Measurements from ENCODE around the gene ERVH48-1.
"Not testable (repeated sequence)": the region's sequence is repeated elsewhere in the genome, so short reads cannot be mapped to it uniquely, and the experiment has no call there.

The ERVH48-1 gene

DNA sequence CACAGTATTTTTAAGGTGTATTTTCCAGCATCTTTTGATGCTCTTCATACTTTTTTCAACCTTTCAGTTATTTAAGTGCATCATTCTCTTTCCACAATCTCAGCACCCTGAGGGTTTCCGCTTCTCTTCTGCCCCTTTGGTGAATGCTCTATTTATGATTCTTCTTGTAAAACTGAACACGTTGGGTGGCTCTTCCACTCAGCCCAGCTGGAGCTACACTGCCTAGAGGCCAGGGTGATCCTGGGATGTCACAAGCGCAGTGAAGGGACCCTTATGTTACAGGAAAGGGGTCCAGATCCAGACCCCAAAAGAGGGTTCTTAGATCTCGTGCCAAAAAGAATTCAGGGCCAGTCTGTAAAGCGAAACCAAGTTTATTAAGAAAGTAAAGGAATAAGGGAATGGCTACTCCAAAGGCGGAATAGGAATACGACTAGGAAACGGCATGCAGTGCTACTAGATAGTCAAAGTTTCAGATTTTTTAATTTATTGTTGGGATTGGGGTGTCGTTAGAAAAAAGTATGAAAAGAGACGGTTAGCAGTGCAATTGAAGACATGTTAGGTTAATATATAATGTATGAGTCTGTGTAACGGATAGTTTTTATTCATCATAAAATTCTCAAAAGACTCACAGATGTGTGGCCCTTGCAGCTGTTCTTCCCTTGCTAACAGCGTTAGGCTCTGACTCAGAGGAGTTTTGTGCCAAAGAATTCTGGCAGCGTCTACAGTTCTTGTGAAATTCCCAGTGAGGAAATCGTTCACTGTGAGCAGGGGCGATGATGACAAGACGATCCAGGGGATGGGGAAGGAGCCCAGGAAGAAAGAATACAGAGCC is 14.4 kb upstream of the ERVH48-1 start:
- no peak for DNase-seq (ENCODE audit: low spot score)

DNA sequence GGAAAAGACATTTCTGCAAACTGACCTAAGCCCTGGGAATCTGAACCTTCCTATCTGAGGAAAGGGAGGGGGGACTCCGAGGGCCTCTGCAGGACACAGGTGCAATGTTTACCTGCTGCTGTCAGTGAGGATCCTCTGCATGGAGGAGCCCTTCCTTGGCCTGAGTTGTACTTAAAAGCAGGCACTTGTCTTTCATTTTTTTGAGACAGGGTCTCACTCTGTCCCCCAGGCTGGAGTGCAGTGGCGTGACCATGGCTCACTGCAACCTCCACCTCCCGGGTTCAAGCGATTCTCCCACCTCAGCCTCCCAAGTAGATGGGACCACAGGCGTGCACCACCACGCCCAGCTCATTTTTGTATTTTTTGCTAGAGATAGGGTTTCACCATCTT is 13.2 kb upstream of the ERVH48-1 start:
- not testable (repeated sequence) for DNase-seq (ENCODE audit: low spot score)

DNA sequence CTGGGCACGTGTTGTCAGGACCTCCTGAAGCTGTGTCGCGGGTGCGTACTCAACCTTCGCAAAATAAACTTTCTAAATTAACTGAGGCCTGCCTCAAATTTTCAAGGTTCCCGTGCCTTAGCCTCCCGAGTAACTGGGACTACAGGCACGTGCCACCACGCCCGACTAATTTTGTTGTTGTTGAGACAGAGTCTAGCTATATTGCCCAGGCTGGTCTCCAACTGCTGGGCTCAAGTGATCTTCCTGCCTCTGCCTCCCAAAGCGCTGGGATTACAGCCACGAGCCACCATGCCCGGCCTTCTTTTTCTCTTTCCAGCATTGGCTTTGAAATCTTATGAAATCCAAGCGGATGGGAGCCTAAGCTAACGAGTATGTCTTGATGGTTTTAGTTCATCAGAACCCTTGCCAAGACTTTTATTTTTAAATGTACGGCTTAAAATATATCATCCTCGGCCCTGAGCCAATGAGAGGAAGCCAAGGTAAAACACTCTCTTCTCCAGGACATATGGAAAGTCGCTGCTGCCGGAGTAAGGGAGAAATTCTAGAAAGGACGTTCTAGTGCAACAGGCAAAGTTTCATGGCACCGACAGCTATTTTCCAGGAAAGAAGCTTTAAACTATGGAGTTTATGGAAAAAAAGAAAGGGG is 12.7 kb upstream of the ERVH48-1 start:
- DNase-seq (ENCODE audit: low spot score) = no peak

DNA sequence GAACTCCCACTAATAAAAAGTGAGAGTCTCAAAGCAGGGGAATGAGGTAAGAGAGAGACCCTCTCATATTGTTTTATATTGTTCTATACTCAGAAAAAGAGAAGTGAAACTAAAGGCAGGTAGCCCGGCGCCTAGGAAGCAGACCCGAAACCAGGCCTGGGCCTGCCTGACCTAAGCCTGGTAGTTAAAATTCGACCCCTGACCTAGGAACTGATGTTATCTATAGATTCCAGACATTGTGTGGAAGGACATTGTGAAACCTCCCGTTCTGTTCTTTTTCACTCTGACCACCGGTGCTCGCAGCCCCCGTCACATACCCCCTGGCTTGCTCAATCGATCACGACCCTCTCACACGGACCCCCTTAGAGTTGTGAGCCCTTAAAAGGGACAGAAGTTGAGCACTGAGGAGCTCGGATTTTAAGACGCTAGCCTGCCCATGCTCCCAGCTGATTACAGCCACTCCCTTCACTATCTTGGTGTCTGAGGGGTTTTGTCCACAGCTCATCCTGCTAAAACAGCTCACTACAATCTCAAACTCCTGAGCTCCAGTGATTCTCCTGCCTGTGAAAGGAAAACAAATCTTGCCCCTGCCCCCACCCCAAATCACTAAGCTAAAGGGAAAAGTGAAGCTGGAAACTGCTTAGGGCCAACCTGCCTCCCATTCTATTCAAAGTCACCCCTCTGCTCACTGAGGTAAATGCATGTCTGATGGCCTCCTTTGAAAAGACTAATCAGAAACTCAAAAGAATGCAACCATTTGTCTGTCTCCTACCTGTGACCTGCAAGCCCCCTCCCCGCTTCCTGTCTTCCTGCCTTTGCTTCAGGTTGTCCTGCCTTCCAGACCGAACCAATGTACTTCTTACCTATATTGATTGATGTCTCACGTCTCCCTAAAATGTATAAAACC is 11.9 kb upstream of the ERVH48-1 start:
- DNase-seq (ENCODE audit: low spot score) = not testable (repeated sequence)

DNA sequence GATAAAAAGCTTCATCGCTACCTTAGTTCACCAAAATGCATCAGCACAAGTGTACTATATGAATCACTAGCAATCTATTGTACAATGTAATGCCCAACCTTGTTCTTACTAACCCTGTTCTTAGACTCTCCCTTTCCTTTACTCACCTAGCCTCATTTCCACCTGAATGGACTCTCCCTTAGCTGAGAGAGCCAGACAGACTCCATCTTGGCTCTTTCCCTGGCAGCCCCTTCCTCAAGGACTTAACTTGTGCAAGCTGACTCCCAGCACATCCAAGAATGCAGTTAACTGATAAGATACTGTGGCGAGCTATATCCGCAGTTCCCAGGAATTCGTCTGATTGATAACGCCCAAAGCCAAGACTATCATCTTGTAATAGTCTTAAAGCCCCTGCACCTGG is 10.9 kb upstream of the ERVH48-1 start:
- not testable (repeated sequence) for DNase-seq (ENCODE audit: low spot score)

DNA sequence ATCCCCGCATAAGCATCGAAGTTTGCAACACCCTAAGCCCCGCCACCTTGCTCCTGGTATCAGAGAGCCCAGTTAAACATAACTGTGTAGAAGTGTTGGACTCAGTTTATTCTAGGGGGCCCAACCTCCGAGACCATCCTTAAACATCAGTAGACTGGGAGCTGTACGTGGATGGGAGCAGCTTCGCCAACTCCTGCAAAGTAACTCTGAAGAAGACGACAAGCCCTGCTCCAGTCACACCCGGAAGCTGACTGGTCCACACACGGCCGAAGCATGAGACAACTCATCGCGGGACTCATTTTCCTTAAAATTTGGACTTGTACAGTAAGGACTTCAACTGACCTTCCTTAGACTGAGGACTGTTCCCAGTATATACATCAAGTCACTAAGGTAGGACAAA is 8.5 kb upstream of the ERVH48-1 start:
- DNase-seq (ENCODE audit: low spot score) = not testable (repeated sequence)

DNA sequence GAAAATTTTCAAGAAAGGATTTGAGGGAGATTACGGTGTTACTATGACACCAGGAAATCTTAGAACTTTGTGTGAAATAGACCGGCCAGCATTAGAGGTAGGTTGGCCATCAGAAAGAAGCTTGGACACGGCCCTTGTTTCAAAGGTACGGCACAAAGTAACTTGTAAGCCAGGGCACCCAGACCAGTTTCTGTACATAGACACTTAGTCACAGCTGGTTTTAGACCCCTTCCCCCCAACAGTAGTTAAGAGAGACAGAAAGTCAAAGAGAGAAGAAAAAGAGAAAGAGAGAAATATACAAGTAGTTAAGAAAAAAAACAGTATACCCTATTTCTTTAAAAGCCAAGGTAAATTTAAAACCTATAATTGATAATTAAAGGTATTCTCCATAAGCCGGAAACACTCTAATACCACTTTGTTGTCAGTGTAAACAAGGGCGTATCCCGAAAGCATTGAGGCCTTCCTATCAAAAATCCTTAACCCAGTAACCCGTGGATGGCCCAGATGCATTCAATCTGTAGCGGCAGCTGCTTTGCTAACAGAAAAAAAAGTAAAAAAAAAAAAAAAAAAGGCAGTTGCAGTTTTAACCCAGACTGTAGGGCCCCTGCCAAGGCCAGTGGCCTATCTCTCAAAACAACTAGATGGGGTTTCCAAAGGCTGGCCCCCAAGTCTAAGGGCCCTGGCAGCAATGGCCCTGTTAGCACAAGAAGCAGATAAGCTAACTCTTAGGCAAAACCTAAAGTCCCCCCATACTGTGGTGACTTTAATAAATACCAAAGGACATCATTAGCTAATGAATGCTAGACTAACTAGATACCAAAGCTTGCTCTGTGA is 7.9 kb upstream of the ERVH48-1 start:
- DNase-seq (ENCODE audit: low spot score) = not testable (repeated sequence)

DNA sequence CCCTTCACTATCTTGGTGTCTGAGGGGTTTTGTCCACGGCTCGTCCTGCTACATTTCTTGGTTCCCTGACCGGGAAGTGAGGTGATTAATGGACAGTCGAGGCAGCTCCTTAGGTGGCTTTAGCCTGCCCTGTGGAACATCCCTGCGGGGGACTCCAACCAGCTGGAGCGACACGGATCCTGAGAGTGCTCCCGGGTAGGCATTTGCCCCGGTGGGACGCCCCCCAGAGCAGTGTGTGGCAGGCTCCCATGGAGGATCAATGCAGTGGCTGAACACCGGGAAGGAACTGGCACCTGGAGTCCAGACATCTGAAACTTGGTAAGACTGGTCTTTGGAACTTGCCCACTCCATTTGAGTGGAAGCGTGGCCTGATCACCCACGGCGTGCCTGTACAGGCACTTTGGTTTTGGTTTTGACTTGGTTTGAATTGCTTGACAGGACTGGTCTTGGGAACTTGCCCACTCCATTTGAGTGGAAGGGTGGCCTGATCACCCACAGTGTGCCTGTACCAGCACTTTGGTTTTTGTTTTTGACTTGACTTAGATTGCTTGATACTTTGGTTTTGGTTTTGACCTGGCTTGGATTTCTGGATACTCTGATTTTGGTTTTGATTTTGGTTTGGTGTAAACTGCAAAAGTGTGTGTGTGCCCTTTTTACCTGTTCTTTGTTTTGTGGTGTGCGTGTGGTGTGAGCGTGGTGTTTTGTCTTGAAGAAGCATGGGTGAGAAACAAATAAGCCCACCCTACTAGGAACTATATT is 7.1 kb upstream of the ERVH48-1 start:
- not testable (repeated sequence) for DNase-seq (ENCODE audit: low spot score)

DNA sequence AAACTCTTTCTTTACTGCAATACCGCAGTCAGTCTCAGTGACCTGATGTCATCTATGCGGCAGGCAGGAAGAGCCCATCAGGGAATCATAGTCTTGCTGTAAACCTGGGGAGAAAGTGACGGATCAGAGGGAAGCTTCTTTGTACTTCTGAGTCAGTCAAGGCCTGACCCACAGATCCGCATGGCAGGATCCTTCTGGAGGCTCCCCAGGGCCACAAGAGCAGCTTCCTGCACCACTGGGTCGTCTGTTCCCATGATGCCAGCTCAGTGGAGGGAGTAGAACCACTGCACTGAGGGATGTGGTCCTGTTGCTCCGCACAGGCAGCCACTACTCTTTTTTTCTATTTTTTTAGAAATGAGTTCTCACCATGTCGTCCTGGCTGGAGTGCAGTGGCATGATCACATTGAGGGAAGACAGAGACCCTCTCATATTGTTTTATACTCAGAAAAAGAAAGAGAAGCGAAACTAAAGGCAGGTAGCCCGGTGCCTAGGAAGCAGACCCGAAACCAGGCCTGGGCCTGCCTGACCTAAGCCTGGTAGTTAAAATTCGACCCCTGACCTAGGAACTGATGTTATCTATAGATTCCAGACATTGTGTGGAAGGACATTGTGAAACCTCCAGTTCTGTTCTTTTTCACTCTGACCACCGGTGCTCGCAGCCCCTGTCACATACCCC is 6.3 kb upstream of the ERVH48-1 start:
- DNase-seq (ENCODE audit: low spot score) = peak; percentile 15

DNA sequence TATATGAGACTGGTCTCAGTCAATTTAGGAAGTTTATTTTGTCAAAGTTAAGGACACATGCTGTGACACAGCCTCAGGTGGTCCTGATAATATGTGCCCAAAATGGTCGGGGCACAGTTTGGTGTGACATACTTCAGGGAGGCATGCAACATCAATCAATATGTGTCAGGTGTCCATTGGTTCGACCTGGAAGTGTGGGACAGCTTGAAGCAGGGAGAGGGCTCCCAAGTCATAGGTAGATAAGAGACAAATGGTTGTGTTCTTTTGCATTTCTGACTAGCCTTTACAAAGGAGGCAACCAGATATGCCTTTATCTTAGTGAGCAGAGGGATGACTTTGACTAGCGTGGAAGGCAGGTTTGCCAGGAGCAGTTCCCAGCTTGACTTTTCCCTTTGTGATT is 4.5 kb upstream of the ERVH48-1 start:
- DNase-seq (ENCODE audit: low spot score) = no peak

DNA sequence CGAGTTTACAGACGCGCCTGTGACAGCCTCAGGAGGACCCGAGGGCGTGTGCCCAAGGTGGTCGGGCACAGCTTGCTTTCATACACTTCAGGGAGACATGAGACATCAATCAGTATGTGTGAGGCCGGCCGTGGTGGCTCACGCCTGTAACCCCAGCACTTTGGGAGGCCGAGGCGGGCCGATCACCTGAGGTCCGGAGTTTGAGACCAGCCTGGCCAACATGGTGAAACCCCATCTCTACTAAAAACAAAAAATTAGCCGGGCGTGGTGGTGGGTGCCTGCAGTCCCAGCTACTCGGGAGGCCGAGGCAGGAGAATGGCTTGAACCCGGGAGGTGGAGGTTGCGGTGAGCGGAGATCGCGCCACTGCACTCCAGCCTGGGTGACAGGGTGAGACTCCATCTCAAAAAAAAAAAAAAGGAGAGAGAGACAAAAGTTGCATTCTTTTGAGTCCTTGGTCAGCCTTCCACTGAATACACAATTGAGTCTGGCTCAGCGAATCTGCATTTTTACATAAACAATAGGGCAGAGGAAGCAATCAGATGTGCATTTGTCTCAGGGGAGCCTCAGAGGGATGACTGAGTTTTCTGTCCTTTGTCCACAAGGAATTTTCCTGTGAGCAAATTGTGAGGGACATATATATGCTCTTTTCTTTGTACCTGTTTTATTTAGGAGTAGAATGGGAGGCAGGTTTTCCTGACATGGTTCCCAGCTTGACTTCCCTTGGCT is 2.2 kb upstream of the ERVH48-1 start:
- not testable (repeated sequence) for DNase-seq (ENCODE audit: low spot score)

DNA sequence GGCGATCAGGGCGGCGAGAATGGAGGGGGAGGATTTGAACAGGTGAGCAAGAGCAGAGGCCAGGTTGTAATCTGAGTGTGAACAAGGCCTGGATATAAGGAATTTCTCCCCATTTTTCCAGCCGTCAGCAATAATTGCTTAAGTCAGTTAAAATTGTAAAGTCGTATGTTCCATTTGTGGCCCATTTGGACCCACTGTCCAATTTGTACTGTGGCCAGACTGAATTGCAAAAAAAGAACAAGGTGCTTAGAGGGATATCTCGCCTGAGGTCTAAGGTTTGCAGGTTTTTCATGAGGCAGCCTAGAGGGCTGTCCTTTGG is 1.0 kb downstream of the ERVH48-1 start:
- no peak for DNase-seq (ENCODE audit: low spot score)

DNA sequence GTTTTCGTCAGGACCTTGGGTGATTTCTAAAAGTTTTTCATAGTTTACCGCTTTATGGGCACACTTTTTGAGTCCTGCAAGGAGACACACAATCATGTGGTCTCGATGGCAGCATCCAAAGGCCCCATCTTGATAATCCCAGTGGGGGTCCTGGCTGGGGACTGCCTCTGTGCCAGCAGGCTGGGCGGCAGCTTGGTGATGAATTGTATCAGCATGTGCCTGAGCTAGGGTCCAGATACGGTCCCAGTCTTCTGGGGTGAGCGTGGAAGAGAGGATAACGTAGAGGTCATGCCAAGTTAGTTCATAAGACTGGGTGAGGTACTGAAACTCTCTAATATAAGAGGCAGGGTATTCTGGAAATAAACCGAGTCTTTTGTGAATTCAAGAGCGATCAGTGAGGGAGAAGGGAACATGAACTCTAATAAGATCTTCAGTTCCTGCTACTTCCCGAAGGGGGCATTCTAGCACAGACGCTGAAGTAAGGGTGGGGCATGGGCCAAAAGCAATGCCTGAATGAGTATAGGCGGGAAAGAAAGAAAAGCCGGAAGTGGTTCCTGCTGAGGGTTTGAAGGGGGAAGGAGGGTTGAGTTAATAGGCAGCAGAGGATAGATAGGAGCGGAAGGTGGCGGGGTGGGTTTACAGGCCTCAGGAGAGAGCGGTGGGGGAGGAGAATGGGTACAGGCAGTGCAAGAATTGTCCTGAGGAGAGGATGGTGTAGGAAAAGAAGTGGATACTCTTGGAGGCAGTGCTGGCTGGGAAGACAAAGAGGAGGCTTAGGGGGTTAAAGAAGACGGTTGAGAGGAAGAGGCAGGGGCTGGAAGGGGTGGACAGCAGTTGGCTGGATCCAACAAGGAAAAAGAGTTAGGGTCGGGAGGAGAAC is 1.6 kb downstream of the ERVH48-1 start:
- peak; percentile 92 for DNase-seq (ENCODE audit: low spot score)

DNA sequence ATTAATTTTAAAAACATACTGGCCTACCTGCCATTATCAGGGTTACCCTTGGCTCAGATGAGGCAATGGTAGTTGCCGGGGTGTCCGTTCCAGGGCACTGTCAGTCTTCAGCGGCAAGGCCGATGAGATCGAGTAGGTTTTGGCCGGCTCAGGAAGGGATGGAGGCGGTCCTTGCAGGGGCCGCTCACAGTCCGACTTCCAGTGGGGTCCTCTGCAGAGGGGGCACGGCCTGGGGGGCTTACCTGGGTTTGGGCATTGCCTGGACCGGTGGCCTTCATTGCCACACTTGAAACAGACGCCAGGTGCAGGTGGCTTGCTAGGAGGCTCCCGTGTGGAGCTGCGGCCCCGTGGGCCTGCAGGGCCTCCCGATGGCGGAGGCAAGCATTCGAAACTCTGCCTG is 2.5 kb downstream of the ERVH48-1 start:
- DNase-seq (ENCODE audit: low spot score) = no peak

DNA sequence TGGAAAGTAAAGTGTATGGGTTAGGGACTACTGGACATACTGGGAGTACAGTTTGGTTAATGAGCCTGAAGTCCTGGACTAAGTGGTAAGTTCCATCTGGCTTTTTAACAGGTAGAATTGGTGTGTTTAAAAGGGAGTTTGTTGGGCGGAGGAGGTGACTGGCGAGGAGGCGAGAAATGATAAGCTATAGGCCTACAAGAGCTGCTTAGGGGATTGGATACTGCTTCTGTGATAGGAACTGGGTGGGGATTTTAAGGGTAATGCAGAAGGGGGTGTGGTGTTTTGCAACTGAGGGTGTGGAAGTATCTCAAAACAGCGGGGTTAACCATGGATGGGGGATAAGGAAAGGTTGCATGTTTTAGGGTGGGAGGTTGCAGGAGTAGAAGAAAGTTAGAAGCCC is 3.5 kb downstream of the ERVH48-1 start:
- no peak for DNase-seq (ENCODE audit: low spot score)

DNA sequence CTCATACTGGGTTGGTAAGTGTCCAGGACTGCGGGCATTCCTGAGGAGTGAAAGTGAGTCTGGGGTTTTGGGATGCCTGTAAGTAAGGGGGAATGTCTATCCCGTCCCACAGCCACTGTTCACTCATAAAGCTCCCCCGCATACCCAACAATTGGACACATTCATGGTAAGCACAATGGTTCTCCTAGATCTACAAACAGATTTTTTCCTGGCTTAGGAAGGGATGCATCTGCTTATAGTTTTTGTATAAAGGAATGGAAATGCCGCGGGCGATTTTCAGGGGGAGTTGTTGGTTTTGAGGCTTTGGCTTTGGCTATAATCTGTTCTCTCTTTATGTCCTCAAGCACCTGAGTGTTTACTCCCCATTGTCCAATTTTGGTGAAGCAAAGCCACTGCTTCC is 7.1 kb downstream of the ERVH48-1 start:
- no peak for DNase-seq (ENCODE audit: low spot score)

DNA sequence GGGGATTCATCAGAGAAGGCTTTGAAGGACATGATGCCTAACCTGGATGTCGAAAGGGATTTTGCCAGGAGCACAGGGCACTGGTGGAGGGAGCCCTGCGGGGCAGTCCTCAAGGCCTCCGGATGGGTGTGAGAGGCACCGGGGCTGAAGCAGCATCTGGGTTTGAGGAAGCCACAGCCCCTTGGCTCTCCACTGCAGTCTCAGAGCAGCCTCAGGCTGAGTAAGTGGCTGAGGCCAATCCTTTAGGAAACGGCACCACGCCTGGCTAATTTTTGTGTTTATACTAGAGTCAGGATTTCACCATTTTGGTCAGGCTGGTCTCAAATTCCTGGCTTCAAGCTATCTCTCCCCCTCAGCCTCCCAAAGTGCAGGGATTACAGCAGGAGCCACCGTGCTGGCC is 12.0 kb downstream of the ERVH48-1 start:
- no peak for DNase-seq (ENCODE audit: low spot score)

DNA sequence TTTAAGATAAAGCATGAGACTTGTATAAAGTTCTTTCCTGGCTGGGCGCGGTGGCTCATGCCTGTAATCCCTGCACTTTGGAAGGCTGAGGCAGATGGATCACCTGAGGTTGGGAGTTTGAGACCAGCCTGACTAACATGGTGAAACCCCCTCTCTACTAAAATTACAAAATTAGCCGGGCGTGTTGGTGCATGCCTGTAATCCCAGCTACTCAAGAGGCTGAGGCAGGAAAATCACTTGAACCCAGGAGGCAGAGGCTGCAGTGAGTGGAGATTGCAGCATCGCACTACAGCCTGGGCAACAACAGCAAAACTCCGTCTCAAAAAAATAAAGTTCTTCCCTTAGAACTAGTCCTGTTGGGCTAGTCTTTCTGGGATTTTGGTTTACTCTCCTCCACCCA is 13.5 kb downstream of the ERVH48-1 start:
- not testable (repeated sequence) for DNase-seq (ENCODE audit: low spot score)

Data from SK-N-DZ (cell line).